ENCODE results near the gene INAFM1. TPM values are rescaled to one million over a fixed set of nuclear protein-coding genes. Genes with fewer than 3 reads are reported as not detected.

INAFM1 gene
- total RNA-seq, 4 donors from 2014 or later, result 6.1 to 23.9 (median 12.8) TPM

- Histone ChIP-seq H3K9me3 (no peaks in the 10 kb centered on the region), H3K36me3 (no peaks in the 10 kb centered on the region), H3K27me3 (no peaks in the 10 kb centered on the region), H3K27ac (no peak overlapping the region), H3K4me1 (no peaks in the 10 kb centered on the region), H3K4me3 (no peak overlapping the region)
- DNase-seq, result no peak
- TF ChIP-seq CTCF (IDR thresholded peaks at IDR 0.05) (no peak), POLR2A (IDR thresholded peaks at IDR 0.05) (no peak)
These were observed 45.5 kb downstream of the INAFM1 start for GRCh38 chr19:47319923-47320871.

GRCh38 chr19:47321630-47322029 lies 46.9 kb downstream of the INAFM1 start:
- Histone ChIP-seq H3K36me3 (no peaks in the 10 kb centered on the region), H3K27me3 (no peaks in the 10 kb centered on the region), H3K4me1 (no peaks in the 10 kb centered on the region), H3K27ac (no peak overlapping the region), H3K9me3 (no peaks in the 10 kb centered on the region), H3K4me3 (no peak overlapping the region)
- no peak for DNase-seq
- TF ChIP-seq CTCF (IDR thresholded peaks at IDR 0.05), result no peak
- no peak for TF ChIP-seq POLR2A (IDR thresholded peaks at IDR 0.05)

- no peak for TF ChIP-seq CTCF (IDR thresholded peaks at IDR 0.05)
- TF ChIP-seq POLR2A (IDR thresholded peaks at IDR 0.05), result no peak
- Histone ChIP-seq H3K9me3 (no peaks in the 10 kb centered on the region), H3K27ac (no peak overlapping the region), H3K4me3 (no peak overlapping the region), H3K36me3 (no peaks in the 10 kb centered on the region), H3K27me3 (no peaks in the 10 kb centered on the region), H3K4me1 (no peaks in the 10 kb centered on the region)
- no peak for DNase-seq
These were observed 47.4 kb downstream of the INAFM1 start for GRCh38 chr19:47322058-47322457.

GRCh38 chr19:47323409-47323808 lies 48.7 kb downstream of the INAFM1 start:
- no peak for DNase-seq
- Histone ChIP-seq H3K4me1 (no peaks in the 10 kb centered on the region), H3K9me3 (no peaks in the 10 kb centered on the region), H3K36me3 (no peaks in the 10 kb centered on the region), H3K27me3 (no peaks in the 10 kb centered on the region), H3K4me3 (peak overlapping the region in 1 of 4 donors; percentile 26), H3K27ac (peak overlapping the region in 2 of 4 donors; percentile 56 to 62)
- TF ChIP-seq CTCF (IDR thresholded peaks at IDR 0.05), result no peak
- TF ChIP-seq POLR2A (IDR thresholded peaks at IDR 0.05), result no peak

GRCh38 chr19:47323872-47324271 lies 49.2 kb downstream of the INAFM1 start:
- H3K4me1 ChIP-seq, result no peaks in the 10 kb centered on the region
- TF ChIP-seq CTCF (IDR thresholded peaks at IDR 0.05), result no peak
- TF ChIP-seq POLR2A (IDR thresholded peaks at IDR 0.05), result no peak
- H3K36me3 ChIP-seq, result no peaks in the 10 kb centered on the region
- DNase-seq, result no peak
- H3K4me3 ChIP-seq, result peak overlapping the region in 2 of 4 donors; percentile 4 to 26
- H3K27me3 ChIP-seq, result no peaks in the 10 kb centered on the region
- no peaks in the 10 kb centered on the region for H3K9me3 ChIP-seq
- peak overlapping the region in 2 of 4 donors; percentile 56 to 62 for H3K27ac ChIP-seq

Measured in Peyer's patch (tissue), 4 donors.